ENCODE data around the gene PACS1. TPM values are rescaled to one million over a fixed set of nuclear protein-coding genes. Genes with fewer than 3 reads are reported as not detected.
A peak's percentile ranks its signal among the peaks of the same experiment; 100 is the strongest.

Gene PACS1
- total and polyA plus RNA-seq, 9 donors: 22.4 to 92.9 (median 73.9) TPM

DNA sequence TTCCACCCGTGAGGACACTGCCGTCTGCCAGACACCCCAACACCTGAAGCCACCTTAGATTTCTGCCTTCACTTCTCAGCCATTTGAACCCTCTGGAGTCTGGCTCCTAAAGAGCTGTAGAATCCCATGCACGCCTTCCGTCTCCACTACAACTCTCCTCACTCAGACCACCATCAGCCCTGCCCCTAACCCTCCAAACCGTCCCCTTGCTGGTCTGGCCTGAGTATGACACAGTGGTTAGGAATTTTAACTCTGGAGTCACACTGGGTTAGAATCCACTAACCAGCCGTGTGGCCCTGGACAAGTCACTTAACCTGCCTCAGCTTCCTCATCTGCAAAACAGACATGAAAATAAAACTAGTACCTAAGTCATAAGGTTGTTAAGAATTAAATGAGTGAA, 210.9 kb downstream of the PACS1 start:
- Histone ChIP-seq H3K27ac (no peak overlapping the region), H3K4me1 (ENCODE audit: insufficient read depth) (peaks cover 5% of the 10 kb centered on the region), H3K4me3 (no peak overlapping the region), H3K36me3 (no peaks in the 10 kb centered on the region), H3K27me3 (no peaks in the 10 kb centered on the region), H3K9me3 (no peaks in the 10 kb centered on the region)
- peak in 1 of 5 donors; percentile 19 for DNase-seq
- intact Hi-C loops (cut with DNase I): loop anchor here in 2 of 4 donors (5.0 to 10.0 kb wide), 3 partner anchors 54 to 64 kb away; partner anchors contain the start of gene RIN1 (in 1 of the 2)
- 79 to 86% (median 79%) methylated on average over 6 of the region's 6 CpGs for WGBS, 3 donors
- TF ChIP-seq EP300 (IDR thresholded peaks at IDR 0.05): no peak

DNA sequence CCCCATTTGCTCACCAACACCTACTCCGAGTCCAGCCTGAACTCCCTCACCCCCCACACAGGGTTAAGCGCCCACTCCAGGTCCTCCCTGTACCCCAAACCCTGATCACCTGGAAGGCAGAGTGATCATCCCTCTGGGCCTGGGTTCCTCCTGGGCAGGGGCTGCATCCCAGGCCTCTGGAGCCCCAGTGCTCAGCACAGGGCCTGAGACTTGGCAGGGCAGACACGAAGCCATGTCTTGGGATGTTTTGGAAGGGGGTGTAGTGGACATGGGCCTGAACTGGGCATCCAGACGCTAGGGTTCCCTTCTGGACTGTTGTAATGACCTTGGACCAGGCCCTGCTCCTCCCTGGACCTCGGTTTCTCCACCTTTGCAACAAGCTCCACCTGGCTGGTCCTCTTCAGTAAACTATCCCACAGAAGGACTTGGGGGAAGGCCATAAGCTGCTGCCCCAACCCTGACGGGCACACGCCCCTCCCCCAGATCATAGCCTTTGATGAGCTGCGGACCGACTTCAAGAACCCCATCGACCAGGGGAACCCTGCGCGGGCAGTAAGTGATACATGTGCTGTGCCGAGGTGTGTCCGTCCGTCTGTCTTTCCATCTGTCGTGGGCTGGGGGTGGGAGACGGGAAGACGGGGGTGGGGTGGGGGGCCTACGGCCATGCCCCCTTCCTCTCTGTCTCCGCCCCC, 211.8 kb downstream of the PACS1 start:
- WGBS, 3 donors: 18 to 27% (median 25%) methylated on average over 17 to 20 of the region's 20 CpGs
- TF ChIP-seq EP300 (IDR thresholded peaks at IDR 0.05) (no peak), POLR2A (IDR thresholded peaks at IDR 0.05) (no peak)
- TF ChIP-seq, protein P1, sequence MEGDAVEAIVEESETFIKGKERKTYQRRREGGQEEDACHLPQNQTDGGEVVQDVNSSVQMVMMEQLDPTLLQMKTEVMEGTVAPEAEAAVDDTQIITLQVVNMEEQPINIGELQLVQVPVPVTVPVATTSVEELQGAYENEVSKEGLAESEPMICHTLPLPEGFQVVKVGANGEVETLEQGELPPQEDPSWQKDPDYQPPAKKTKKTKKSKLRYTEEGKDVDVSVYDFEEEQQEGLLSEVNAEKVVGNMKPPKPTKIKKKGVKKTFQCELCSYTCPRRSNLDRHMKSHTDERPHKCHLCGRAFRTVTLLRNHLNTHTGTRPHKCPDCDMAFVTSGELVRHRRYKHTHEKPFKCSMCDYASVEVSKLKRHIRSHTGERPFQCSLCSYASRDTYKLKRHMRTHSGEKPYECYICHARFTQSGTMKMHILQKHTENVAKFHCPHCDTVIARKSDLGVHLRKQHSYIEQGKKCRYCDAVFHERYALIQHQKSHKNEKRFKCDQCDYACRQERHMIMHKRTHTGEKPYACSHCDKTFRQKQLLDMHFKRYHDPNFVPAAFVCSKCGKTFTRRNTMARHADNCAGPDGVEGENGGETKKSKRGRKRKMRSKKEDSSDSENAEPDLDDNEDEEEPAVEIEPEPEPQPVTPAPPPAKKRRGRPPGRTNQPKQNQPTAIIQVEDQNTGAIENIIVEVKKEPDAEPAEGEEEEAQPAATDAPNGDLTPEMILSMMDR (IDR thresholded peaks at IDR 0.05): no peak
- H3K27ac ChIP-seq: no peak overlapping the region

DNA sequence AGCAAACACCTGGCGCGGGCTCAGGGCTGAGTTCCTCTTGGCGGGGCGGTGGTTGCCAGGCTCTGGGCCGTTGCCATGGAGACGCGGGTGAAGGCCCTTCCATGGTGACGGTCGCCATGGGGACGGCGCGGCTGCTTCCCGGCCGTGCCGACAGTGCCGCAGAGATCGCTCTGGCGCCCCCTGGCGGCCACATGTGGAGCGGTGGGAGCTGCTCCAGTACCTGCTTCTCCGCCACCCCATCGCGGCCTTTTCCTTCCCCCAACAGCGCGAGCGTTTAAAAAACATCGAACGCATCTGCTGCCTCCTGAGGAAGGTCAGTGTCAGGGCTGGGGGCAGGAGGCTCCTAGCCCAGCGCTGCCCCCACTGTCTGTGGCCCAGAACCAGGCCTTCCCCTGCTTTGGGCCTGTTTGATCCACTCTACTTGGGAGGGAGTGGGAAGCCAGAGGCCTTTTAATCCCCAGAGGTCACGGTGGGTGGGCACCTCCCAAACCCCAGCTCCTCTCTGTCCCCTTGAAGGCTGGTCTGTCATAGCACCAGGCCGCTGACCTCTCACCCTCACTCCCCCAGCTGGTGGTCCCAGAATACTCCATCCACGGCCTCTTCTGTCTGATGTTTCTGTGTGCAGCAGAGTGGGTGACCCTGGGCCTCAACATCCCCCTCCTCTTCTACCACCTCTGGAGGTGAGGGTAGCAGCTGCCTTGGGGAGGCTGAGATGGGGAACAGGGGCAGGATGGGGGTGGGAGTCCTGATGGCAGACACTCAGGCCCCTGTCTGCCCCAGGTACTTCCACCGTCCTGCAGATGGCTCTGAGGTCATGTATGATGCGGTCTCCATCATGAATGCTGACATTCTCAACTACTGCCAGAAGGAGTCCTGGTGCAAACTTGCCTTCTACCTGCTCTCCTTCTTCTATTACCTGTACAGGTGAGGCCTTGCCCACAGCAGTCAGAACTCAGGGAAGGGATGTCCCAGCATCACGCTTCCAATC, 212.7 kb downstream of the PACS1 start:
- intact Hi-C loops (cut with DNase I): loop anchor here in 3 of 4 donors (1.0 to 10.0 kb wide), 4 partner anchors 52 to 65 kb away; partner anchors contain the start of gene RIN1 (in 1 of the 3)
- H3K27ac ChIP-seq: no peak overlapping the region
- DNase-seq: peak; percentile 97 to 100 (median 98)
- TF ChIP-seq EP300 (IDR thresholded peaks at IDR 0.05): no peak
- TF ChIP-seq, protein P1 (IDR thresholded peaks at IDR 0.05): peak; percentile 97 to 99 (median 99)
- H3K27me3 ChIP-seq: no peaks in the 10 kb centered on the region
- no peak overlapping the region for H3K4me3 ChIP-seq
- H3K4me1 ChIP-seq (ENCODE audit: insufficient read depth): peaks cover 6% of the 10 kb centered on the region
- no peaks in the 10 kb centered on the region for H3K36me3 ChIP-seq
- WGBS, 3 donors: 13 to 15% (median 13%) methylated on average over 31 to 35 of the region's 35 CpGs
- H3K9me3 ChIP-seq: no peaks in the 10 kb centered on the region

More for the DNA sequence above, 211.8 kb downstream of the PACS1 start:
- no peaks in the 10 kb centered on the region for H3K27me3 ChIP-seq
- peaks cover 5% of the 10 kb centered on the region for H3K4me1 ChIP-seq (ENCODE audit: insufficient read depth)
- H3K9me3 ChIP-seq: no peaks in the 10 kb centered on the region
- no peak overlapping the region for H3K4me3 ChIP-seq
- H3K36me3 ChIP-seq: no peaks in the 10 kb centered on the region
- intact Hi-C loops (cut with DNase I): loop anchor here in 3 of 4 donors (1.0 to 10.0 kb wide), 4 partner anchors 53 to 65 kb away; partner anchors contain the start of gene RIN1 (in 1 of the 3)
- DNase-seq: peak in 1 of 5 donors; percentile 35

GRCh38 chr11:66283461-66284105, 213.5 kb downstream of the PACS1 start:
- intact Hi-C loops (cut with DNase I): loop anchor here in 2 of 4 donors (5.0 to 10.0 kb wide), 3 partner anchors 51 to 66 kb away; partner anchors contain the start of gene RIN1 (in 1 of the 2)
- whole genome bisulfite sequencing, 3 donors: 77 to 78% (median 78%) methylated on average over 14 of the region's 14 CpGs
- Histone ChIP-seq H3K27ac (no peak overlapping the region), H3K9me3 (no peaks in the 10 kb centered on the region), H3K36me3 (no peaks in the 10 kb centered on the region), H3K4me1 (ENCODE audit: insufficient read depth) (peaks cover 10% of the 10 kb centered on the region), H3K27me3 (no peaks in the 10 kb centered on the region), H3K4me3 (no peak overlapping the region)
- DNase-seq: peak in 2 of 5 donors; percentile 42 to 44
- TF ChIP-seq POLR2A (IDR thresholded peaks at IDR 0.05): no peak
- no peak for TF ChIP-seq EP300 (IDR thresholded peaks at IDR 0.05)
- TF ChIP-seq, protein P1 (IDR thresholded peaks at IDR 0.05): no peak

Data from ovary (tissue), 9 donors.